Muscle of back (tissue), 13 donors: ENCODE data around the gene S100A11. TPM values are rescaled to one million over a fixed set of nuclear protein-coding genes. Genes with fewer than 3 reads are reported as not detected.
"Not testable (repeated sequence)": the region's sequence is repeated elsewhere in the genome, so short reads cannot be mapped to it uniquely, and the experiment has no call there.

Source experiments
- DNase-seq, 3 donors: peaks; one replicate each; pipeline versions ENCODE4 v3.0.0 to v3.0.0-alpha.2; 2013
- long read RNA-seq, 9 donors: transcript quantifications; one replicate each; lab custom pipeline, GENCODE V29; 2026
- polyA plus RNA-seq, 10 donors: library from polyadenylated mRNA; unstranded; fragments of 120-200 nt; gene quantifications; one replicate each; pipeline ENCODE4 v1.2.1, GENCODE V29; 2013; ENCODE audit not compliant: insufficient read length in 10 of 10

Gene S100A11
- 100 to 1,000 TPM; 144 to 317 (median 205) TPM for polyA plus RNA-seq
- long read RNA-seq, donor 1, transcript S100A11-201 (3 exons, 594 nt), result major isoform, 126 of 137 reads
- long read RNA-seq, donor 1, partial matches to known transcripts, result 11 of 137 reads
- long read RNA-seq, donor 1, other reads (novel, unspliced or antisense), result 0 of 137 reads
- long read RNA-seq, donor 2, transcript S100A11-201 (3 exons, 594 nt), result major isoform, 89 of 99 reads
- long read RNA-seq, donor 2, partial matches to known transcripts, result 10 of 99 reads
- long read RNA-seq, donor 2, other reads (novel, unspliced or antisense), result 0 of 99 reads
- long read RNA-seq, donor 3, result 0 reads
- long read RNA-seq, donor 4, transcript S100A11-201 (3 exons, 594 nt), result major isoform, 96 of 107 reads
- long read RNA-seq, donor 4, partial matches to known transcripts, result 11 of 107 reads
- long read RNA-seq, donor 4, other reads (novel, unspliced or antisense), result 0 of 107 reads
- long read RNA-seq, donor 5, transcript S100A11-201 (3 exons, 594 nt), result major isoform, 249 of 262 reads
- long read RNA-seq, donor 5, partial matches to known transcripts, result 13 of 262 reads
- long read RNA-seq, donor 5, other reads (novel, unspliced or antisense), result 0 of 262 reads
- long read RNA-seq, donor 6, transcript S100A11-201 (3 exons, 594 nt), result major isoform, 128 of 128 reads
- long read RNA-seq, donor 6, partial matches to known transcripts, result 0 of 128 reads
- long read RNA-seq, donor 6, other reads (novel, unspliced or antisense), result 0 of 128 reads
- long read RNA-seq, donor 7, transcript S100A11-201 (3 exons, 594 nt), result major isoform, 109 of 117 reads
- long read RNA-seq, donor 7, partial matches to known transcripts, result 8 of 117 reads
- long read RNA-seq, donor 7, other reads (novel, unspliced or antisense), result 0 of 117 reads
- long read RNA-seq, donor 8, transcript S100A11-201 (3 exons, 594 nt), result major isoform, 141 of 148 reads
- long read RNA-seq, donor 8, partial matches to known transcripts, result 7 of 148 reads
- long read RNA-seq, donor 8, other reads (novel, unspliced or antisense), result 0 of 148 reads
- long read RNA-seq, donor 9, transcript S100A11-201 (3 exons, 594 nt), result major isoform, 13 of 13 reads
- long read RNA-seq, donor 9, partial matches to known transcripts, result 0 of 13 reads
- long read RNA-seq, donor 9, other reads (novel, unspliced or antisense), result 0 of 13 reads

GRCh38 chr1:152036267-152037216 lies at the start of gene S100A11:
Gene S100A11, minus strand, starts transcription at chr1:152037004. Its CDS starts 89 bp downstream, at chr1:152036915.
- peak; percentile 82 to 94 (median 89) for DNase-seq

- no peak for DNase-seq
Measured at GRCh38 chr1:152084853-152085252, 48.0 kb upstream of the S100A11 start.

GRCh38 chr1:152081026-152081425 lies 44.2 kb upstream of the S100A11 start:
- DNase-seq, result not testable (repeated sequence)

GRCh38 chr1:152080494-152080893 lies 43.7 kb upstream of the S100A11 start:
- not testable (repeated sequence) for DNase-seq

- DNase-seq, result no peak
Measured at GRCh38 chr1:152078831-152079441, 42.1 kb upstream of the S100A11 start.

- no peak for DNase-seq
Measured at GRCh38 chr1:152072311-152072710, 35.5 kb upstream of the S100A11 start.

GRCh38 chr1:152071123-152071522 lies 34.3 kb upstream of the S100A11 start:
- no peak for DNase-seq

- DNase-seq, result no peak
Measured at GRCh38 chr1:152067929-152068328, 31.1 kb upstream of the S100A11 start.

- DNase-seq, result no peak
Measured at GRCh38 chr1:152067150-152067549, 30.3 kb upstream of the S100A11 start.

- no peak for DNase-seq
Measured at GRCh38 chr1:152061952-152062351, 25.1 kb upstream of the S100A11 start.

GRCh38 chr1:152053375-152053774 lies 16.6 kb upstream of the S100A11 start:
- DNase-seq, result no peak

GRCh38 chr1:152052606-152053005 lies 15.8 kb upstream of the S100A11 start:
- DNase-seq, result peak; percentile 62 to 78 (median 70)

GRCh38 chr1:152050886-152051675 lies 14.3 kb upstream of the S100A11 start:
- DNase-seq, result no peak

GRCh38 chr1:152049291-152050083 lies 12.7 kb upstream of the S100A11 start:
- peak in 1 of 3 donors; percentile 6 for DNase-seq

- no peak for DNase-seq
Measured at GRCh38 chr1:152048416-152049009, 11.7 kb upstream of the S100A11 start.

- peak; percentile 63 to 95 (median 88) for DNase-seq
Measured at GRCh38 chr1:152047730-152048415, 11.1 kb upstream of the S100A11 start.

GRCh38 chr1:152047413-152047729 lies 10.6 kb upstream of the S100A11 start:
- no peak for DNase-seq

GRCh38 chr1:152044386-152044785 lies 7.6 kb upstream of the S100A11 start:
- no peak for DNase-seq
